Measurements from ENCODE around the gene NDEL1. TPM values are rescaled to one million over a fixed set of nuclear protein-coding genes. Genes with fewer than 3 reads are reported as not detected.

NDEL1 gene
- total RNA-seq, 1 experiment from 2014 or later = 38.4 TPM

DNA sequence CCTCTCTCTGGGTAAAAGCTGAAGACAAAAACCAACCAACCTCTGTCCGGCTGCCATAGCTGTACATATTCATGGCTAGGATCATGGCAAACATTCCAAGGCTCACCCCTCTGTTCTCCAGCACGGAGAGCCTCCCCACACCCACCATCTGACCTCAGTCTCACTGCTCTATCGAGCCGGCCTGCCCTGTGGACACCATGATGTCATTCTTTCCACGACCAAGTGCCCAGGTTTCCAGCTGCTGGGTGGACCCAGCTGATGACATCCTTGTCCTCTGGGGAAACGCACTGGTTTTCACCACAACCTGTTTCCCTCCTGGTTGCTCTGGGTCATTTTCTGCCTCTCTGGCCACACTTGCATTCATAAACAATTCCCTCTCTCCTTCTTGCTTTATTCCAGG lies 67.7 kb downstream of the NDEL1 start:
- H2BK120ac ChIP-seq (ENCODE audit: low read depth, low read length, poor library complexity, severe bottlenecking) = no peak overlapping the region
- no peak overlapping the region for H3K56ac ChIP-seq (ENCODE audit: insufficient read length, low read depth, low read length)
- H3K27ac Mint-ChIP-seq = peak overlapping the region in 2 of 3 experiments; percentile 58 to 91; a peak in 2 of 7 replicates
- DNase-seq = no peak
- H3T11ph ChIP-seq (ENCODE audit: low read length) = no peak overlapping the region
- H3K4ac ChIP-seq (ENCODE audit: low read depth, low read length) = no peak overlapping the region
- peaks cover 45 to 95% (median 93%) of the 10 kb centered on the region in 3 experiments for H3K36me3 Mint-ChIP-seq (ENCODE audit: insufficient read depth in 1 of 3, low read depth in 3 of 3)
- no peaks in the 10 kb centered on the region for H3K27me3 Mint-ChIP-seq (ENCODE audit: low read depth)
- H4K5ac ChIP-seq (ENCODE audit: insufficient read length, low read depth, low read length) = no peak overlapping the region
- no peak overlapping the region for H3K18ac ChIP-seq (ENCODE audit: insufficient read length, low read depth, low read length)
- no peaks in the 10 kb centered on the region for H3K23me2 ChIP-seq (ENCODE audit: insufficient read length, low read depth, low read length, poor library complexity, severe bottlenecking)
- H2BK20ac ChIP-seq (ENCODE audit: low read depth, low read length, poor library complexity, severe bottlenecking) = no peak overlapping the region
- no peaks in the 10 kb centered on the region for H3K9me3 ChIP-seq (ENCODE audit: control insufficient read depth, low read depth, low read length)
- H3K4me3 Mint-ChIP-seq = no peak overlapping the region
- H3K27ac ChIP-seq (ENCODE audit: insufficient read length, low read depth, low read length) = no peak overlapping the region
- H4K91ac ChIP-seq (ENCODE audit: insufficient read length, low read depth, low read length) = no peak overlapping the region
- H3K4me1 ChIP-seq (ENCODE audit: insufficient read depth, low read length) = no peaks in the 10 kb centered on the region
- H3K79me1 ChIP-seq (ENCODE audit: insufficient read depth, low read depth, low read length, poor library complexity, severe bottlenecking) = no peaks in the 10 kb centered on the region
- H2AK5ac ChIP-seq (ENCODE audit: insufficient read length, low read length) = no peak overlapping the region
- H3K9ac ChIP-seq (ENCODE audit: extremely low read depth, insufficient read length, low read length) = no peak overlapping the region
- no peak overlapping the region for H3K23ac ChIP-seq (ENCODE audit: insufficient read length, low read depth, low read length)
- TF ChIP-seq, protein P1, sequence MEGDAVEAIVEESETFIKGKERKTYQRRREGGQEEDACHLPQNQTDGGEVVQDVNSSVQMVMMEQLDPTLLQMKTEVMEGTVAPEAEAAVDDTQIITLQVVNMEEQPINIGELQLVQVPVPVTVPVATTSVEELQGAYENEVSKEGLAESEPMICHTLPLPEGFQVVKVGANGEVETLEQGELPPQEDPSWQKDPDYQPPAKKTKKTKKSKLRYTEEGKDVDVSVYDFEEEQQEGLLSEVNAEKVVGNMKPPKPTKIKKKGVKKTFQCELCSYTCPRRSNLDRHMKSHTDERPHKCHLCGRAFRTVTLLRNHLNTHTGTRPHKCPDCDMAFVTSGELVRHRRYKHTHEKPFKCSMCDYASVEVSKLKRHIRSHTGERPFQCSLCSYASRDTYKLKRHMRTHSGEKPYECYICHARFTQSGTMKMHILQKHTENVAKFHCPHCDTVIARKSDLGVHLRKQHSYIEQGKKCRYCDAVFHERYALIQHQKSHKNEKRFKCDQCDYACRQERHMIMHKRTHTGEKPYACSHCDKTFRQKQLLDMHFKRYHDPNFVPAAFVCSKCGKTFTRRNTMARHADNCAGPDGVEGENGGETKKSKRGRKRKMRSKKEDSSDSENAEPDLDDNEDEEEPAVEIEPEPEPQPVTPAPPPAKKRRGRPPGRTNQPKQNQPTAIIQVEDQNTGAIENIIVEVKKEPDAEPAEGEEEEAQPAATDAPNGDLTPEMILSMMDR (conservative IDR thresholded peaks at IDR 0.05) = no peak
- no peaks in the 10 kb centered on the region for H3K79me2 ChIP-seq (ENCODE audit: insufficient read depth, low read length)
- H2BK12ac ChIP-seq (ENCODE audit: insufficient read length, low read depth, low read length) = no peak overlapping the region
- H3K4me2 ChIP-seq (ENCODE audit: insufficient read depth, insufficient read length, low read length) = no peak overlapping the region
- H3K4me1 Mint-ChIP-seq = no peaks in the 10 kb centered on the region
- H3K9me3 Mint-ChIP-seq = no peaks in the 10 kb centered on the region
- H4K8ac ChIP-seq (replicated peaks; ENCODE audit: insufficient read length, low read depth, low read length) = no peak overlapping the region
- no peak overlapping the region for H2BK5ac ChIP-seq (ENCODE audit: insufficient read length, low read length)
- no peaks in the 10 kb centered on the region for H4K20me1 ChIP-seq (ENCODE audit: control insufficient read depth, insufficient read depth, insufficient read length)
- no peak overlapping the region for H3K14ac ChIP-seq (ENCODE audit: insufficient read depth, low read length)
- no peak overlapping the region for H2AFZ ChIP-seq (ENCODE audit: low read length)
- WGBS (ENCODE audit: extremely low coverage, insufficient read length, low lambda C conversion rate) = no CpG with 5 or more reads among the region's 6 CpGs
- no peak overlapping the region for H2BK15ac ChIP-seq (ENCODE audit: low read depth, low read length)
- no peaks in the 10 kb centered on the region for H3K27me3 ChIP-seq (ENCODE audit: insufficient read depth, low read length)

Measured in H9 (cell line).